ENCODE measurements around the gene TMPO.

The TMPO gene

GRCh38 chr12:98515287-98516110 is at the start of gene TMPO:
Gene TMPO, plus strand, starts transcription at chr12:98515590. Its CDS starts 278 bp downstream, at chr12:98515868.
- TF ChIP-seq CTCF (IDR thresholded peaks at IDR 0.05; ENCODE audit: low read depth, low read length) = no peak
- peak within 1 kb of the TSS; percentile 76 to 93 for H3K4me3 ChIP-seq (replicated peaks in 1 of 2; ENCODE audit: low read depth in 2 of 2, low read length in 2 of 2)
- DNase-seq (ENCODE audit: low read depth in 2 of 2) = peak; percentile 91 to 94

GRCh38 chr12:98465950-98466602 is 49.3 kb upstream of the TMPO start:
- no peak for TF ChIP-seq CTCF (IDR thresholded peaks at IDR 0.05; ENCODE audit: low read depth, low read length)
- DNase-seq (ENCODE audit: low read depth in 2 of 2) = peak in 1 of 2 donors; percentile 55
- no peak overlapping the region for H3K4me3 ChIP-seq (replicated peaks in 1 of 2; ENCODE audit: low read depth in 2 of 2, low read length in 2 of 2)

GRCh38 chr12:98466640-98467400 is 48.6 kb upstream of the TMPO start:
- no peak for TF ChIP-seq CTCF (IDR thresholded peaks at IDR 0.05; ENCODE audit: low read depth, low read length)
- no peak overlapping the region for H3K4me3 ChIP-seq (replicated peaks in 1 of 2; ENCODE audit: low read depth in 2 of 2, low read length in 2 of 2)

GRCh38 chr12:98469109-98469508 is 46.3 kb upstream of the TMPO start:
- DNase-seq (ENCODE audit: low read depth in 2 of 2) = no peak
- H3K4me3 ChIP-seq (replicated peaks in 1 of 2; ENCODE audit: low read depth in 2 of 2, low read length in 2 of 2) = no peak overlapping the region
- no peak for TF ChIP-seq CTCF (IDR thresholded peaks at IDR 0.05; ENCODE audit: low read depth, low read length)

More at GRCh38 chr12:98466640-98467400, 48.6 kb upstream of the TMPO start:
- no peak for DNase-seq (ENCODE audit: low read depth in 2 of 2)

- TF ChIP-seq CTCF (IDR thresholded peaks at IDR 0.05; ENCODE audit: low read depth, low read length) = no peak
- H3K4me3 ChIP-seq (replicated peaks in 1 of 2; ENCODE audit: low read depth in 2 of 2, low read length in 2 of 2) = no peak overlapping the region
- DNase-seq (ENCODE audit: low read depth in 2 of 2) = peak in 1 of 2 donors; percentile 35
Observed at GRCh38 chr12:98470469-98471082, 44.8 kb upstream of the TMPO start.

GRCh38 chr12:98471085-98471484 is 44.3 kb upstream of the TMPO start:
- DNase-seq (ENCODE audit: low read depth in 2 of 2) = no peak
- no peak for TF ChIP-seq CTCF (IDR thresholded peaks at IDR 0.05; ENCODE audit: low read depth, low read length)

More at GRCh38 chr12:98471085-98471484, 44.3 kb upstream of the TMPO start:
- no peak overlapping the region for H3K4me3 ChIP-seq (replicated peaks in 1 of 2; ENCODE audit: low read depth in 2 of 2, low read length in 2 of 2)
